HL-60 (cell line): ENCODE measurements around the gene KIF26B.

Experiments
- DNase-seq, 2 experiments: peaks; one replicate each; pipeline ENCODE4 v3.0.0-alpha.2; 2010 to 2020; ENCODE audit warnings: low read depth in 1 of 2, low spot score in 1 of 2
- H3K27ac ChIP-seq: fragments of 250-450 bp; sonication (Bioruptor Pico); replicated peaks from 2 replicates; pipeline ENCODE4 v1.5.1; 2020; ENCODE audit warnings: mild to moderate bottlenecking, moderate library complexity
- H3K27me3 ChIP-seq: fragments of 250-450 bp; sonication (Bioruptor Pico); 2 replicates; pipeline ENCODE4 v1.5.1; 2021; ENCODE audit warnings: mild to moderate bottlenecking, moderate library complexity; ENCODE audit not compliant: insufficient read depth, poor library complexity, severe bottlenecking
- H3K4me3 ChIP-seq: replicated peaks from 2 replicates; pipeline ENCODE4 v1.5.1; 2011; ENCODE audit warnings: mild to moderate bottlenecking, control low read depth, low read length; ENCODE audit not compliant: insufficient read depth
- CTCF ChIP-seq: IDR thresholded peaks from one replicate; pipeline ENCODE4 v1.5.1; 2011; ENCODE audit warnings: low read length, control low read depth, inconsistent platforms; ENCODE audit not compliant: insufficient read depth
- GABPA ChIP-seq: IDR thresholded peaks from 2 replicates; pipeline ENCODE4 v1.6.1; 2012; ENCODE audit warnings: low read depth
- POLR2AphosphoS5 ChIP-seq: IDR thresholded peaks from 2 replicates; pipeline ENCODE4 v1.6.1; 2012; ENCODE audit warnings: low read depth
- REST ChIP-seq: IDR thresholded peaks from 2 replicates; pipeline ENCODE4 v1.6.1; 2012; ENCODE audit warnings: low read depth; ENCODE audit not compliant: insufficient replicate concordance
- SPI1 ChIP-seq: IDR thresholded peaks from 2 replicates; pipeline ENCODE4 v1.6.1; 2012; ENCODE audit warnings: low read depth, mild to moderate bottlenecking, borderline replicate concordance

Gene KIF26B

GRCh38 chr1:245418077-245418476 lies 263.3 kb downstream of the KIF26B start:
- TF ChIP-seq POLR2AphosphoS5 = no peak
- TF ChIP-seq GABPA = no peak
- no peak for TF ChIP-seq SPI1
- TF ChIP-seq REST = no peak
- no peak for TF ChIP-seq CTCF
- Histone ChIP-seq H3K27ac (no peak overlapping the region), H3K4me3 (no peak overlapping the region), H3K27me3 (no peaks in the 10 kb centered on the region)
- no peak for DNase-seq

- DNase-seq = no peak
- TF ChIP-seq GABPA = no peak
- TF ChIP-seq POLR2AphosphoS5 = no peak
- no peak for TF ChIP-seq REST
- H3K27ac ChIP-seq = no peak overlapping the region
- no peaks in the 10 kb centered on the region for H3K27me3 ChIP-seq
- H3K4me3 ChIP-seq = no peak overlapping the region
Measured at GRCh38 chr1:245419461-245419978, 264.7 kb downstream of the KIF26B start.

GRCh38 chr1:245419989-245420388 lies 265.2 kb downstream of the KIF26B start:
- DNase-seq = no peak
- Histone ChIP-seq H3K27me3 (no peaks in the 10 kb centered on the region), H3K27ac (no peak overlapping the region), H3K4me3 (no peak overlapping the region)
- TF ChIP-seq REST = no peak
- TF ChIP-seq CTCF = no peak
- no peak for TF ChIP-seq SPI1
- TF ChIP-seq GABPA = no peak
- no peak for TF ChIP-seq POLR2AphosphoS5

- H3K27ac ChIP-seq = no peak overlapping the region
- no peaks in the 10 kb centered on the region for H3K27me3 ChIP-seq
- DNase-seq = no peak
- TF ChIP-seq POLR2AphosphoS5 (no peak), REST (no peak), GABPA (no peak), SPI1 (no peak), CTCF (no peak)
- no peak overlapping the region for H3K4me3 ChIP-seq
Measured at GRCh38 chr1:245420926-245421325, 266.1 kb downstream of the KIF26B start.
